Activated T-cell treated with anti-CD3 and anti-CD28 coated beads for 1 hour (primary cell): ENCODE results near the gene CDC42BPA.

ENCODE experiments used
- DNase-seq: peaks from one replicate; pipeline ENCODE4 v3.0.0-alpha.2; 2020; ENCODE audit warnings: low read depth

CDC42BPA gene

GRCh38 chr1:227212164-227212563 lies 106.1 kb downstream of the CDC42BPA start:
- no peak for DNase-seq

GRCh38 chr1:227210604-227211003 lies 107.7 kb downstream of the CDC42BPA start:
- DNase-seq, result no peak

GRCh38 chr1:227197064-227197463 lies 121.2 kb downstream of the CDC42BPA start:
- no peak for DNase-seq

DNA sequence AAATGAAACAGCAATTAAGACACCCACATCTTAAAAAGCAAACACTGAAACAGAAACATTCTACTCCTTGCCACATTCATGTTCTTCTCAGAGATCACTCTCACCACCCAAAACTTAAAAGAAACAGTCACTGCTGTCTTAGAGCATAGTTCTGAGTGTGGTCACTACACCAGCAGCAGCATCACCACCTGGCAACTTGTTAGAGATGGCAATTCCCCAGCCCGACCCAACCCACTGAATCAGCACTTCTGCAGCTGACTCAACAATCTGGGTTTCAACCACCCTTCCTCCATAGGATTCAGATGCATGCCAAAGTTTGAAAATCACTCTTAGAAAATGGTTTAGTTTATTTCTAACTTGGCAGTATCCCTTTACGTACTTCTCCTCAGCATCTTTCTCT lies 126.1 kb downstream of the CDC42BPA start:
- DNase-seq, result no peak

GRCh38 chr1:227191607-227192006 lies 126.7 kb downstream of the CDC42BPA start:
- DNase-seq, result no peak

DNA sequence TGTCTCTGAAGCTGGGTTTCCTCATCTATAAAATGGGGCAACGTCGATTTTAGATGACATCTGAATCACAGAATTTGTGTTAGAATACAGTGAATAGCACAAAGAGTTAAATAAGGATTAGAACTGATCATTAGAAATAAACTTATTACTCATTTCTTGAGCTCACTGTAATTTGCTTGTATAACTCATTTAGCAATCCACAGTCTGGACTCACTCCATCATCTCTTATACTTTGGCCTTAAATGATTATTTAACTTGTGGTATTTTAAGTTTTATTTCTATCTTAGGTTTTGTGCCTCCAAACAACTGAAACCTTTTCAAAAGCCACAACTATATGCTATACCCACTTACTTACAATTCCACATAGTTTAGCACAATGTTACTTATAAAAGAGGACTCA lies 128.0 kb downstream of the CDC42BPA start:
- DNase-seq, result no peak

DNA sequence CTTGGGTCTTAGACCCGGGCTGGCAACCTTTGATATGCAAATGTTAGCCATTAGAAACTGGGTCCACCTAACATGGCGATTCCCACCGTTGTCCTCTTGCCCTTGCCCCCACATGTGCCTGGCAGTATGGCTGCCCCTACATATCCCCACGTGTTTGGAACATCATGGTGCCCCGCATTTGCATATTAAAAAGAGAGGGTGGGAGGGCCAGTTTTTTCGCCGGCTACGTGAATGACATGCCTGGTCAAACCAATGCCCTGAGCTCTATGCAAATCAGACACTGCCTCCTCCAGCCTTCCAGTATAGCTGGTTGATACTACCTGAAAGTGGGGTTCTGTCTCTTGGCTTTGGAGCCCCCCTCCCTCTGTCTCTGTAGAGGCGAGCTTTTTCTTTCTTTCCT lies 133.0 kb downstream of the CDC42BPA start:
- no peak for DNase-seq

DNA sequence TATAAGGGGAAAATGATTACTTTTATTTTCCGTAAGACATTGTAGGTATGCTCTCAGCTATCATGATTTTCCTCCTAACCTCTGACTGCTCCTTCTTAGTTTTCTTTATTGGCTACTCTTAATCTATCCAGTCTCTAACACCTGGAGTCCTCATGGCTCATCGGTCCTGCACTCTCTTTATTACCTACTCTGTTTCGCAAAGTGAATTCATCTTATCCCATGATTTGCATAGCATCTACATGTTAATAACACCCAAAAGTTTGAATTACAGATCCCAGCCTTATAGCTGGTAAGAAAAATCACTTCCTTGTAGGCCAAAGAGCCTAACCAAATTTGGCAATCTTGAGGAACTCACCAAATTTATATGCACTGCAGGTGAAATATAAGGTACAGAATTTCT lies 136.3 kb downstream of the CDC42BPA start:
- DNase-seq, result no peak

- no peak for DNase-seq
These were observed 142.7 kb downstream of the CDC42BPA start for GRCh38 chr1:227175611-227176010.

- no peak for DNase-seq
These were observed 144.1 kb downstream of the CDC42BPA start for GRCh38 chr1:227174164-227174563.

DNA sequence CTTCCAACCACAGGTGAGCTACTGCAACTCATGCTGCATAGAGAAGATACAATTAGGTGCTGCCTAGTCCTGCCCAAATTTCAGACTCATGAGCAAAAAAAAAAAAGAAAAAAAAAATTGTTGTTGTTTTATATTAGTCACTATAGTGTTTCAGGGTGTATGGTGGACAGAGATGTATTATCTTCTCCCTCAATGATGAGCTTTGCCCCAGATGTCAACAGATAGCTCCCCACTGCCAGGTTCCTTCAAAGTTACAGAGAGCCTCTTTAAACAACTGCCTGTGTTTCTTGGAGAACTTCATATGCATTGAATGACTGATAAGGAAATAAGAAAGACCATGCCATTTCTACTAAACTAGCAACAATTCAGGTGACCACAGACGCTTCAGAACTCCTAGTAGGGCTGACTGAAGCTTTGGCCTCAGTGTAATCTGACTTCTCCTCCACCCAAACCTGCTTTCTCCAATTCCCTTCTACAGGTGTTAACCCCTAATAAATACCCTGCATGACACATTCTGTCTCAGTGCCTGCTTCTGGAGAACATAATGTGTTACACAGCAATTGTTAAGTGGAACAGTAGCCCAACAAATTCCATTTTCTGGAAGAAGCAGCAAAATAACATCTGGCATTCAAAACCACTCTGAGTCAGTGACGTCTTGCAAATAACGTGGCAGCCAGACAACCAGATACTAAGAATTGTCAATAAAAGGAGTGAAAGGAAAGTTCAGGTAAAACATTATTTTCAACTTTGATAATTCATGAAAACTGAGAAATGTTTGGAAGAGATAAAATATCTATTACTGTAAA lies 147.7 kb downstream of the CDC42BPA start:
- DNase-seq, result no peak

DNA sequence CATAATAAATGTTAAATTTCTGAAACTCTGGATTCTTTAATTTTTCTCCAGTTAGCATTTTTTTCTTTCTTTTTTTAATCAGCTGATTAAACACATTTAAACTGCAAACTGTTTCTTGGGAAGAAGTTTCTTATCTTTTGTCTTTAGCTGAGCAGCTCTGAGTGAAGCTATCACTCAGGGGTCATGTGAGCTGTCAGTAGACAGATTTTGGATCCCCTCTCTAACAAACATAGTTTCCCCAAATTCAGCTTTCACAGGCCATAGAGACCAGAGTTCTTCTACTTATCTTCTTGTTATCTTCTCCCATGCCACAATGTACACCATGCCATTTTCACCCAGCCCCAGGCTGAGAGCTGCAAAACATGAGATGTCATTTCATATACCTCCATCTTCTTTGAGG lies 148.9 kb downstream of the CDC42BPA start:
- no peak for DNase-seq

- no peak for DNase-seq
These were observed 150.8 kb downstream of the CDC42BPA start for GRCh38 chr1:227167276-227168101.

GRCh38 chr1:227166559-227166958 lies 151.7 kb downstream of the CDC42BPA start:
- no peak for DNase-seq

DNA sequence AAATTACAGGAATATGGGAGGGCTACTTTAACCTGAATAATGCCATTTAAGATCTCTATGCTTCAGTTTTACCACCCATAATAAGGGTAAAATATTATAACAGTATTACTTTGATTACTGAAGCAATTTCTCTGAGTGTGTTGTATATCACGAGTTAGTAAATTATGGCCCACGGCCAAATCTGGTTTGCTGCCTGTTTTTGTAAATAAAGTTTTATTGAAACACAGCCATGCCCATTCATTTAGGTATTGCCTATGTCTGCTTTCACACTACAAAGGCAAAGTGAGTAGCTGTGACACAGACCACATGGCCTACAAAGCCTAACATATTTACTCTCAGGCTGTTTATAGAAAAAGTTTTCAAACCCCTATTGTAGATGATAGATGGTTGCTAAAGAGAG lies 156.8 kb downstream of the CDC42BPA start:
- DNase-seq, result no peak

DNA sequence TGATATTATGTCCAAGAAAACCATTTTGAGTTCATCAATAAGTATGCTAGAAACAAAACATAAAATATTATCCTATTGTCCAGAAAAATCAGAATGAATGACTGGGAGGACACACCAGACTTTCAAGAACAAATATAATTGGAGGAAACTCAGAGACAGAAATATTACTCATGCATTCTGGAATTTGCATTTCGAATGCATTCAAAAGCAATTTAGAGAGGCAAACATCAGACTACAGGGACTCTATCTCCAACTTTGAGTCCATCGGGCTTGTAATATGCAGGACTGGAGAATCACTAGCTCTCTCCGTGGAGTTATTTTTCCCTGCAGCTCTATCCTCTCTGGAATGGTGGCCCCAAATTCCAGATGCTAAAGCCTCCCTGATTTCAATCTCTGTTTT lies 161.8 kb downstream of the CDC42BPA start:
- no peak for DNase-seq

DNA sequence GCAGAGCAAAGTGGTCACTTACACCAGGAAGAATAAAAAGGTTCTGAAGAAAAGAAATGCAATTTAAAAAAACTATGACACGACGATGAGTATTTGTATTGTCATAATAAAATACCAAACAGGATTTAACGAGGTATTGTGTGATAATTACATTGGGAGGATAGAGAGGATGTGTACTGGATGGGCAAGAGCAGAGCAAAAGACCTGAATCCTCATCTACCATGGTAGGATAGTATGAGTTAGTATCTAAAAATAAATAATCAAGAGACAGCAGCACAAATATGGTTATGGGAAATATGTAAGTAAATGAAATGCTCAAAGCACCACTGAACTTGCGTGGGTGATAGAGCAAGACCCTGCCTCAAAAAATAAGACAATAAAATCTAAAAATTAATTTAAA lies 162.6 kb downstream of the CDC42BPA start:
- DNase-seq, result no peak

DNA sequence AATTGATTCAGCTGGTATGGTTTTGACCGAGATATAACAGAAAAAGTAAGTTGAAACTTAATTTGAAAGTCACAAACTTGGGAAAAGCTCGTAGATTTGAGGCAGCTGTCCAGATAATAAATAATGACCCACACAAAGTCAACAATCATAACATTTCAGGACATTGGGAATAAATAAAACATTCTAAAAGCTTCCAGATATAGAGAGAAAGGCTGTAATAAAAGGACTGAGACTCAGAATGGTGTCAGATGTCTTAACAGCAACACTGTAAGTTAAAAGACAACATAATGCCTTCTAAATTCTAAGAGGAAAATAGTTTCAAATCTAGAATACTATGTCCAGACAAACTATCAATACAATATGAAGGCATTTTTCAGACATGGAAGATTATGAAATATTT lies 163.3 kb downstream of the CDC42BPA start:
- DNase-seq, result no peak

GRCh38 chr1:227152525-227152924 lies 165.8 kb downstream of the CDC42BPA start:
- no peak for DNase-seq

DNA sequence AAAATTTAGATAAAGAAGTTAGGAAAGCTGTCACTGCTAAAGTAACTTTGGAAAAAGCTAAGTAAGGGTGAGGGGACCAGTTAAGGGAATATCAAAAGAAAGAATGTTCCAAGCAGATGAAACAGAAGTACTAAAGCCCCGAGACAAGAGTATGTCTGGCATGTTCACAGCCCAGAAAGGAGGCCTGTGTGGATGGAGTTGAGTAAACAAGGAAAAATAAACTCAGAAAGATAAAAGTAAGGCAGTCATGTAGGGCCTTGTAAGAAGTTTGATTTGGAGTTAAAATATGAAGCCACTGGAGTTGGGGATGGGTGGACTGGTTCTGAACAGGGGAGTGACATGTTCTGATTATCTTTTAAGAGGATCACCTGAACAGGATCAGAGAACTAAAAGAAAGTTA lies 177.9 kb downstream of the CDC42BPA start:
- DNase-seq, result no peak

- DNase-seq, result no peak
These were observed 182.0 kb downstream of the CDC42BPA start for GRCh38 chr1:227136210-227136820.

- DNase-seq, result no peak
These were observed 183.5 kb downstream of the CDC42BPA start for GRCh38 chr1:227134686-227135314.
